WTC11 (cell line): ENCODE measurements around the gene RUNX1. TPM values are rescaled to one million over a fixed set of nuclear protein-coding genes. Genes with fewer than 3 reads are reported as not detected.

Experiments used
- ATAC-seq: fragments of 200-7000 bp; cut with Tn5 transposase; 2 replicates; pipeline ENCODE4 v1.10.0; 2021; ENCODE audit warnings: mild to moderate bottlenecking, moderate library complexity
- CTCF ChIA-PET: fragments of 300-600 bp; sonication (Branson Sonifier 250); formaldehyde crosslinking; loops from one replicate; lab custom pipeline; 2021; ENCODE audit warnings: antibody characterized with exemption; lab: Charles Lee
- POLR2A ChIA-PET: fragments of 350-600 bp; sonication (Branson Sonifier 250); formaldehyde crosslinking; loops from one replicate; lab custom pipeline; 2021; ENCODE audit warnings: antibody characterized with exemption; lab: Charles Lee
- DNase-seq: peaks from one replicate; pipeline ENCODE4 v3.0.0; 2021; ENCODE audit warnings: low spot score
- H3K27ac Mint-ChIP-seq: 2 replicates; pipeline ENCODE4 v1.8.0; 2021; ENCODE audit warnings: mixed read lengths
- H3K27me3 Mint-ChIP-seq: 2 replicates; pipeline ENCODE4 v1.8.0; 2021; ENCODE audit warnings: low read depth, mild to moderate bottlenecking, moderate library complexity, mixed read lengths
- H3K36me3 Mint-ChIP-seq: 2 replicates; pipeline ENCODE4 v1.8.0; 2021; ENCODE audit warnings: mixed read lengths
- H3K4me1 Mint-ChIP-seq: 2 replicates; pipeline ENCODE4 v1.8.0; 2022; ENCODE audit warnings: mixed read lengths
- H3K4me3 Mint-ChIP-seq: 2 replicates; pipeline ENCODE4 v1.8.0; 2021; ENCODE audit warnings: mild to moderate bottlenecking, moderate library complexity, mixed read lengths
- H3K9me3 Mint-ChIP-seq: 2 replicates; pipeline ENCODE4 v1.8.0; 2021; ENCODE audit warnings: mixed read lengths
- ARID4B ChIP-seq: sonication (generic); formaldehyde crosslinking; IDR thresholded peaks from 2 replicates; pipeline ENCODE4 v1.8.0; 2023; ENCODE audit warnings: missing genetic modification reagents, mild to moderate bottlenecking, borderline replicate concordance
- CBFB ChIP-seq: sonication (generic); formaldehyde crosslinking; IDR thresholded peaks from 2 replicates; pipeline ENCODE4 v1.8.1; 2022; ENCODE audit warnings: mild to moderate bottlenecking, low read depth, missing genetic modification reagents
- CTCF ChIP-seq: fragments of 200-600 bp; IDR thresholded peaks from 2 replicates; pipeline ENCODE4 v1.8.0; 2022; ENCODE audit warnings: antibody characterized with exemption
- ETV6 ChIP-seq: sonication (generic); formaldehyde crosslinking; IDR thresholded peaks from 2 replicates; pipeline ENCODE4 v1.8.1; 2022; ENCODE audit warnings: mild to moderate bottlenecking, missing genetic modification reagents
- FOXP1 ChIP-seq: sonication (generic); formaldehyde crosslinking; IDR thresholded peaks from 2 replicates; pipeline ENCODE4 v1.8.0; 2022; ENCODE audit warnings: missing genetic modification reagents, mild to moderate bottlenecking, moderate library complexity, borderline replicate concordance
- GABPB1 ChIP-seq: sonication (generic); formaldehyde crosslinking; IDR thresholded peaks from 2 replicates; pipeline ENCODE4 v1.8.1; 2023; ENCODE audit warnings: mild to moderate bottlenecking, missing genetic modification reagents
- GRHL2 ChIP-seq: fragments of 250-450 bp; sonication (Bioruptor Pico); IDR thresholded peaks from 2 replicates; pipeline ENCODE4 v1.8.0; 2022; ENCODE audit warnings: mild to moderate bottlenecking, moderate library complexity; ENCODE audit not compliant: insufficient replicate concordance, severe bottlenecking
- JAZF1 ChIP-seq: fragments of 250-450 bp; sonication (Bioruptor Pico); IDR thresholded peaks from 2 replicates; pipeline ENCODE4 v1.9.0; 2021; ENCODE audit warnings: moderate library complexity, mild to moderate bottlenecking, inconsistent platforms
- KAT7 ChIP-seq: sonication (generic); formaldehyde crosslinking; IDR thresholded peaks from 2 replicates; pipeline ENCODE4 v1.8.1; 2023; ENCODE audit warnings: missing genetic modification reagents, mild to moderate bottlenecking, borderline replicate concordance
- MXD4 ChIP-seq: fragments of 250-450 bp; sonication (Bioruptor Pico); IDR thresholded peaks from 2 replicates; pipeline ENCODE4 v1.8.0; 2021; ENCODE audit warnings: mild to moderate bottlenecking, moderate library complexity, borderline replicate concordance
- NFE2L1 ChIP-seq: sonication (generic); formaldehyde crosslinking; IDR thresholded peaks from 2 replicates; pipeline ENCODE4 v1.8.1; 2023; ENCODE audit warnings: missing genetic modification reagents
- NFYB ChIP-seq: sonication (generic); formaldehyde crosslinking; conservative IDR thresholded peaks from 2 replicates; pipeline ENCODE4 v1.8.0; 2022; ENCODE audit warnings: low read depth, missing genetic modification reagents
- PRRX2 ChIP-seq: fragments of 250-450 bp; sonication (Bioruptor Pico); IDR thresholded peaks from 2 replicates; pipeline ENCODE4 v1.8.0; 2021; ENCODE audit warnings: mild to moderate bottlenecking
- RELA ChIP-seq: sonication (generic); formaldehyde crosslinking; IDR thresholded peaks from 2 replicates; pipeline ENCODE4 v1.8.1; 2022; ENCODE audit warnings: missing genetic modification reagents, mild to moderate bottlenecking, borderline replicate concordance
- TCF7 ChIP-seq: sonication (generic); formaldehyde crosslinking; IDR thresholded peaks from 2 replicates; pipeline ENCODE4 v1.8.0; 2022; ENCODE audit warnings: mild to moderate bottlenecking, low read depth, missing genetic modification reagents, moderate library complexity
- ZNF232 ChIP-seq: sonication (generic); formaldehyde crosslinking; IDR thresholded peaks from 2 replicates; pipeline ENCODE4 v1.8.0; 2022; ENCODE audit warnings: mild to moderate bottlenecking, missing genetic modification reagents
- ZNF416 ChIP-seq: fragments of 250-450 bp; sonication (Bioruptor Pico); IDR thresholded peaks from 2 replicates; pipeline ENCODE4 v1.9.0; 2021; ENCODE audit warnings: mild to moderate bottlenecking, inconsistent platforms
- ZSCAN18 ChIP-seq: fragments of 250-450 bp; sonication (Bioruptor Pico); IDR thresholded peaks from 2 replicates; pipeline ENCODE4 v2.1.2; 2022; ENCODE audit warnings: mild to moderate bottlenecking, moderate library complexity
- total RNA-seq: library from RNA; stranded (reverse); gene quantifications from 3 replicates; pipeline ENCODE4 v1.2.3, GENCODE V29; 2021

Gene RUNX1
- total RNA-seq, 1 experiment from 2014 or later = 2.2 TPM

- ChIA-PET POLR2A (no interaction called here), CTCF (no interaction called here)
- Mint-ChIP-seq H3K4me3 (no peak overlapping the region), H3K27me3 (peaks cover 2% of the 10 kb centered on the region; the same call in 1 of the 2 replicates), H3K27ac (no peak overlapping the region), H3K4me1 (peaks cover 35% of the 10 kb centered on the region), H3K9me3 (no peaks in the 10 kb centered on the region), H3K36me3 (no peaks in the 10 kb centered on the region)
- DNase-seq (no peak), ATAC-seq (no peak)
- TF ChIP-seq TCF7 (no peak), GABPB1 (CRISPR knock-in tag) (peak; percentile 99), RELA (CRISPR knock-in tag) (no peak), GRHL2 (CRISPR knock-in tag) (no peak)
Measured at GRCh38 chr21:34908419-34909055, 140.6 kb downstream of the RUNX1 start.

GRCh38 chr21:34907461-34908418, 141.4 kb downstream of the RUNX1 start:
- CTCF ChIA-PET = no interaction called here
- peaks cover 35% of the 10 kb centered on the region for H3K4me1 Mint-ChIP-seq
- TF ChIP-seq MXD4 = no peak
- no peak for TF ChIP-seq CBFB (CRISPR knock-in tag)
- TF ChIP-seq RELA (CRISPR knock-in tag) = no peak
- no peak for TF ChIP-seq NFE2L1 (CRISPR knock-in tag)
- TF ChIP-seq JAZF1 (CRISPR knock-in tag) = no peak
- no peak for TF ChIP-seq ETV6
- no peak for TF ChIP-seq FOXP1
- TF ChIP-seq ARID4B (CRISPR knock-in tag) = no peak
- TF ChIP-seq ZNF416 = no peak
- TF ChIP-seq ZSCAN18 (CRISPR knock-in tag) = no peak
- no peak for TF ChIP-seq CTCF
- TF ChIP-seq PRRX2 (CRISPR knock-in tag) = no peak
- TF ChIP-seq NFYB (CRISPR knock-in tag) = no peak
- no peak for TF ChIP-seq ZNF232 (CRISPR knock-in tag)
- no peak for TF ChIP-seq KAT7 (CRISPR knock-in tag)

More at GRCh38 chr21:34907461-34908418, 141.4 kb downstream of the RUNX1 start:
- DNase-seq (no peak), ATAC-seq (no peak)
- Mint-ChIP-seq H3K27ac (no peak overlapping the region), H3K9me3 (no peaks in the 10 kb centered on the region), H3K27me3 (peaks cover 2% of the 10 kb centered on the region; the same call in 1 of the 2 replicates), H3K4me3 (no peak overlapping the region), H3K36me3 (no peaks in the 10 kb centered on the region)
- POLR2A ChIA-PET = no interaction called here
